ENCODE measurements around the gene ACBD6. TPM values are rescaled to one million over a fixed set of nuclear protein-coding genes. Genes with fewer than 3 reads are reported as not detected.

Gene ACBD6
- total and polyA plus RNA-seq, 2 experiments from 2014 or later = 36.3 to 45.8 TPM

GRCh38 chr1:180548686-180549317 lies 46.4 kb upstream of the ACBD6 start:
- H3K79me2 ChIP-seq = no peaks in the 10 kb centered on the region
- H3K4me1 ChIP-seq (ENCODE audit: insufficient read depth) = no peaks in the 10 kb centered on the region
- WGBS (ENCODE audit: low lambda C conversion rate, missing lambda C conversion rate) = 90% methylated on average over 7 of the region's 7 CpGs
- H3K4me2 ChIP-seq = no peak overlapping the region
- H3K4me3 ChIP-seq = no peak overlapping the region
- H3K9me3 ChIP-seq (ENCODE audit: low read depth) = no peaks in the 10 kb centered on the region
- H2AFZ ChIP-seq = no peak overlapping the region
- H3K27me3 ChIP-seq = no peaks in the 10 kb centered on the region
- no peaks in the 10 kb centered on the region for H3K36me3 ChIP-seq (replicated peaks; ENCODE audit: insufficient read depth, low read depth)
- TF ChIP-seq EZH2 (IDR thresholded peaks at IDR 0.05; ENCODE audit: borderline replicate concordance) (no peak), EZH2phosphoT487 (IDR thresholded peaks at IDR 0.05; ENCODE audit: low read depth, severe bottlenecking, unreplicated experiment) (no peak), CTCF (IDR thresholded peaks at IDR 0.05; ENCODE audit: poor library complexity) (no peak)
- no peaks in the 10 kb centered on the region for H3K9me2 ChIP-seq (replicated peaks; ENCODE audit: insufficient read depth)
- DNase-seq (ENCODE audit: low spot score) = no peak
- H4K20me1 ChIP-seq (ENCODE audit: insufficient read depth, poor library complexity, severe bottlenecking) = no peaks in the 10 kb centered on the region
- no peak overlapping the region for H3K27ac ChIP-seq

- Histone ChIP-seq H3K4me3 (no peak overlapping the region), H3K9me3 (ENCODE audit: low read depth) (no peaks in the 10 kb centered on the region), H4K20me1 (ENCODE audit: insufficient read depth, poor library complexity, severe bottlenecking) (no peaks in the 10 kb centered on the region), H3K27ac (no peak overlapping the region), H2AFZ (no peak overlapping the region), H3K4me2 (no peak overlapping the region), H3K79me2 (no peaks in the 10 kb centered on the region), H3K9me2 (replicated peaks; ENCODE audit: insufficient read depth) (no peaks in the 10 kb centered on the region), H3K4me1 (ENCODE audit: insufficient read depth) (no peaks in the 10 kb centered on the region), H3K36me3 (replicated peaks; ENCODE audit: insufficient read depth, low read depth) (no peaks in the 10 kb centered on the region), H3K27me3 (no peaks in the 10 kb centered on the region)
- no peak for DNase-seq (ENCODE audit: low spot score)
- WGBS (ENCODE audit: low lambda C conversion rate, missing lambda C conversion rate) = 100% methylated on average over 1 of the region's 1 CpG
- no peak for TF ChIP-seq CTCF (IDR thresholded peaks at IDR 0.05; ENCODE audit: poor library complexity)
- TF ChIP-seq EZH2phosphoT487 (IDR thresholded peaks at IDR 0.05; ENCODE audit: low read depth, severe bottlenecking, unreplicated experiment) = no peak
- TF ChIP-seq EZH2 (IDR thresholded peaks at IDR 0.05; ENCODE audit: borderline replicate concordance) = no peak
Observed at GRCh38 chr1:180545991-180546390, 43.6 kb upstream of the ACBD6 start.

GRCh38 chr1:180544050-180544449 lies 41.7 kb upstream of the ACBD6 start:
- DNase-seq (ENCODE audit: low spot score) = no peak
- 88% methylated on average over 4 of the region's 4 CpGs for WGBS (ENCODE audit: low lambda C conversion rate, missing lambda C conversion rate)
- no peak overlapping the region for H2AFZ ChIP-seq

More at GRCh38 chr1:180544050-180544449, 41.7 kb upstream of the ACBD6 start:
- Histone ChIP-seq H3K9me3 (ENCODE audit: low read depth) (no peaks in the 10 kb centered on the region), H3K79me2 (no peaks in the 10 kb centered on the region), H3K4me3 (no peak overlapping the region), H3K9me2 (replicated peaks; ENCODE audit: insufficient read depth) (no peaks in the 10 kb centered on the region), H3K27me3 (no peaks in the 10 kb centered on the region), H3K4me2 (no peak overlapping the region), H3K36me3 (replicated peaks; ENCODE audit: insufficient read depth, low read depth) (no peaks in the 10 kb centered on the region), H3K27ac (no peak overlapping the region), H3K4me1 (ENCODE audit: insufficient read depth) (no peaks in the 10 kb centered on the region), H4K20me1 (ENCODE audit: insufficient read depth, poor library complexity, severe bottlenecking) (no peaks in the 10 kb centered on the region)
- TF ChIP-seq CTCF (IDR thresholded peaks at IDR 0.05; ENCODE audit: poor library complexity) = no peak

Data from hepatocyte (in vitro differentiated cells).